ENCODE data around the gene PSMB5. TPM values are rescaled to one million over a fixed set of nuclear protein-coding genes. Genes with fewer than 3 reads are reported as not detected.
"Not testable (repeated sequence)": the region's sequence is repeated elsewhere in the genome, so short reads cannot be mapped to it uniquely, and the experiment has no call there.

Gene PSMB5
- total RNA-seq, 4 donors from 2014 or later, result 135 to 155 (median 145) TPM

DNA sequence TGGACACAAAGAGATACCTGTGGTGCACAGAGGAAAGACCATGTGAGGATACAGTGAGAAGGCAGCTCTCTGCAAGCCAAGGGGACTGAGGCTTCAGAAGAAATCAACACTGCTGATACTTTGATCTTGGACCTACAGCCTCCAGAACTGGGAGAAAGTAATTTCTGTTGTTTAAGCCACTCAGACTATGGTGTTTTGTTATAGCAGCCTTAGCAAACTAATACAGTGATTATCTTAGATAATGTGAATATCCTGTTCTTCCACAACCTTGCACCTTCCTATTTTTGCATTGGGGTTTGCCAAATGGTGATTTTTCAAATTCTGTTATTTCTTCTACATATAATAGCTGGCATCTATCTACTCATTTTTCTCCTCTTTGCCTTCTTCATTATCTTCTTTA, 16.6 kb downstream of the PSMB5 start:
- H3K4me1 ChIP-seq, result peaks cover 0 to 3% (median 0%) of the 10 kb centered on the region in 4 donors
- TF ChIP-seq, protein P1, sequence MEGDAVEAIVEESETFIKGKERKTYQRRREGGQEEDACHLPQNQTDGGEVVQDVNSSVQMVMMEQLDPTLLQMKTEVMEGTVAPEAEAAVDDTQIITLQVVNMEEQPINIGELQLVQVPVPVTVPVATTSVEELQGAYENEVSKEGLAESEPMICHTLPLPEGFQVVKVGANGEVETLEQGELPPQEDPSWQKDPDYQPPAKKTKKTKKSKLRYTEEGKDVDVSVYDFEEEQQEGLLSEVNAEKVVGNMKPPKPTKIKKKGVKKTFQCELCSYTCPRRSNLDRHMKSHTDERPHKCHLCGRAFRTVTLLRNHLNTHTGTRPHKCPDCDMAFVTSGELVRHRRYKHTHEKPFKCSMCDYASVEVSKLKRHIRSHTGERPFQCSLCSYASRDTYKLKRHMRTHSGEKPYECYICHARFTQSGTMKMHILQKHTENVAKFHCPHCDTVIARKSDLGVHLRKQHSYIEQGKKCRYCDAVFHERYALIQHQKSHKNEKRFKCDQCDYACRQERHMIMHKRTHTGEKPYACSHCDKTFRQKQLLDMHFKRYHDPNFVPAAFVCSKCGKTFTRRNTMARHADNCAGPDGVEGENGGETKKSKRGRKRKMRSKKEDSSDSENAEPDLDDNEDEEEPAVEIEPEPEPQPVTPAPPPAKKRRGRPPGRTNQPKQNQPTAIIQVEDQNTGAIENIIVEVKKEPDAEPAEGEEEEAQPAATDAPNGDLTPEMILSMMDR (IDR thresholded peaks at IDR 0.05), result no peak
- no peak for TF ChIP-seq POLR2AphosphoS5 (IDR thresholded peaks at IDR 0.05)
- no peak for TF ChIP-seq EP300 (IDR thresholded peaks at IDR 0.05)
- TF ChIP-seq POLR2A (IDR thresholded peaks at IDR 0.05; ENCODE audit: low read depth), result no peak
- no peak for DNase-seq (ENCODE audit: extremely low spot score)
- no peaks in the 10 kb centered on the region for H3K9me3 ChIP-seq
- H3K27me3 ChIP-seq, result no peaks in the 10 kb centered on the region
- H3K36me3 ChIP-seq, result no peaks in the 10 kb centered on the region
- H3K27ac ChIP-seq (replicated peaks in 1 of 4), result no peak overlapping the region
- H3K4me3 ChIP-seq, result no peak overlapping the region
- intact Hi-C loops (cut with DNase I), result no loop called here

- Histone ChIP-seq H3K36me3 (no peaks in the 10 kb centered on the region), H3K27ac (replicated peaks in 1 of 4) (no peak overlapping the region), H3K27me3 (no peaks in the 10 kb centered on the region), H3K9me3 (no peaks in the 10 kb centered on the region), H3K4me1 (peaks cover 0 to under 1% (median 0%) of the 10 kb centered on the region in 4 donors), H3K4me3 (no peak overlapping the region)
- TF ChIP-seq POLR2AphosphoS5 (IDR thresholded peaks at IDR 0.05) (no peak), EP300 (IDR thresholded peaks at IDR 0.05) (no peak), POLR2A (IDR thresholded peaks at IDR 0.05; ENCODE audit: low read depth) (no peak)
- intact Hi-C loops (cut with DNase I), result no loop called here
- no peak for DNase-seq (ENCODE audit: extremely low spot score)
- WGBS, result 95% methylated on average over 5 of the region's 5 CpGs
Observed at GRCh38 chr14:23017091-23017490, 17.6 kb downstream of the PSMB5 start.

- intact Hi-C loops (cut with DNase I), result no loop called here
- DNase-seq (ENCODE audit: extremely low spot score), result no peak
- H3K4me1 ChIP-seq, result peaks cover 0 to under 1% (median 0%) of the 10 kb centered on the region in 4 donors
- no peaks in the 10 kb centered on the region for H3K27me3 ChIP-seq
- no peak overlapping the region for H3K27ac ChIP-seq (replicated peaks in 1 of 4)
- H3K4me3 ChIP-seq, result no peak overlapping the region
- WGBS, result 80% methylated on average over 4 of the region's 4 CpGs
- H3K36me3 ChIP-seq, result no peaks in the 10 kb centered on the region
- H3K9me3 ChIP-seq, result no peaks in the 10 kb centered on the region
- TF ChIP-seq POLR2A (IDR thresholded peaks at IDR 0.05; ENCODE audit: low read depth) (no peak), EP300 (IDR thresholded peaks at IDR 0.05) (no peak), POLR2AphosphoS5 (IDR thresholded peaks at IDR 0.05) (no peak)
- TF ChIP-seq, protein P1 (IDR thresholded peaks at IDR 0.05), result no peak
Observed at GRCh38 chr14:23015618-23016017, 19.1 kb downstream of the PSMB5 start.

DNA sequence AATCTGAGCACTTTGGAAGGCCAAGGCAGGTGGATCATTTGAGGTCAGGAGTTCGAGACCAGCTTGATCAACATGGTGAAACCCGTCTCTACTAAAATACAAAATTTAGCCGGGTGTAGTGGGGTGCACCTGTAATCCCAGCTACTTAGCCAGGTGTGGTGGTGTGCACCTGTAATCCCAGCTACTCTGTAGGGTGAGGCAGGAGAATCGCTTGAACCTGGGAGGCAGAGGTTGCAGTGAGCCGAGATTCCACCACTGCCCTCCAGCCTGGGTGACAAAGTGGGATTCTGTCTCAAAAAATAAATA, 21.0 kb downstream of the PSMB5 start:
- DNase-seq (ENCODE audit: extremely low spot score); intact Hi-C loops (cut with DNase I); H3K36me3 ChIP-seq; H3K27ac ChIP-seq (replicated peaks in 1 of 4); H3K9me3 ChIP-seq; H3K27me3 ChIP-seq; H3K4me3 ChIP-seq: not testable (repeated sequence)
- 82% methylated on average over 5 of the region's 5 CpGs for WGBS
- peaks cover 0 to 16% (median 14%) of the 10 kb centered on the region in 4 donors for H3K4me1 ChIP-seq

GRCh38 chr14:23013054-23013748, 21.5 kb downstream of the PSMB5 start:
- Histone ChIP-seq H3K9me3 (no peaks in the 10 kb centered on the region), H3K36me3 (no peaks in the 10 kb centered on the region), H3K27ac (replicated peaks in 1 of 4) (no peak overlapping the region), H3K4me3 (no peak overlapping the region), H3K4me1 (peaks cover 0 to 19% (median 15%) of the 10 kb centered on the region in 4 donors), H3K27me3 (no peaks in the 10 kb centered on the region)
- 81% methylated on average over 6 of the region's 6 CpGs for WGBS
- intact Hi-C loops (cut with DNase I), result no loop called here
- TF ChIP-seq, protein P1 (IDR thresholded peaks at IDR 0.05), result no peak
- TF ChIP-seq EP300 (IDR thresholded peaks at IDR 0.05) (no peak), POLR2A (IDR thresholded peaks at IDR 0.05; ENCODE audit: low read depth) (no peak), POLR2AphosphoS5 (IDR thresholded peaks at IDR 0.05) (no peak)
- no peak for DNase-seq (ENCODE audit: extremely low spot score)

All from esophagus muscularis mucosa (tissue), 4 donors.